Hindlimb muscle (tissue), 1 donor: ENCODE results near the gene MPC2. TPM values are rescaled to one million over a fixed set of nuclear protein-coding genes. Genes with fewer than 3 reads are reported as not detected.
"Not testable (repeated sequence)": the region's sequence is repeated elsewhere in the genome, so short reads cannot be mapped to it uniquely, and the experiment has no call there.

Experiments
- DNase-seq: peaks from one replicate; pipeline ENCODE4 v3.0.0-alpha.2; 2013
- polyA plus RNA-seq: library from polyadenylated mRNA; unstranded; fragments of 120-200 nt; gene quantifications from one replicate; pipeline ENCODE4 v1.2.1, GENCODE V29; 2013; ENCODE audit not compliant: insufficient read length

MPC2 gene
- polyA plus RNA-seq, 1 donor = 61.0 TPM

DNA sequence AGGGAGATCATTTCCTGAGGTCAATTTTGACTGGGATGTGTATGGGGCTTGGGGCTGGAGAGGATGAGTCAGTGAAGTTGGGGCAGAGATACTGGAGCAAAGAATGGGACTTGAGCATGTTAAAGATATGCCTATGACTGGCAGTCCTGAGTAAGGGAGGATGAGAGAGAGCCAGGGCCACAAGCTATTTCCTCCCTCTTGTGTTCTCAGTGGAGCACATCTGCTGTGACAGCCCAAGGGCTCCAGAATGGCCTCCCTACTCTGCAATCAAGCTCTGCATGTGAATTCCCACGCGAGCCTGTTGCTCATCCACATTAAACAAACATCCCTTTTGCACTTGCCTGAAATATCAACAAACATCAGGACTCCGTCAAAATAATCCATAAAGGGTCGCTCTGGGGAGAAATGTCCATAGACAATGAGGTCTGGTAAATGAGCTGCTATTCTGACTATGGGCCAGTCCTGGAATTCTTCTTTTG, 32.2 kb downstream of the MPC2 start:
- no peak for DNase-seq

DNA sequence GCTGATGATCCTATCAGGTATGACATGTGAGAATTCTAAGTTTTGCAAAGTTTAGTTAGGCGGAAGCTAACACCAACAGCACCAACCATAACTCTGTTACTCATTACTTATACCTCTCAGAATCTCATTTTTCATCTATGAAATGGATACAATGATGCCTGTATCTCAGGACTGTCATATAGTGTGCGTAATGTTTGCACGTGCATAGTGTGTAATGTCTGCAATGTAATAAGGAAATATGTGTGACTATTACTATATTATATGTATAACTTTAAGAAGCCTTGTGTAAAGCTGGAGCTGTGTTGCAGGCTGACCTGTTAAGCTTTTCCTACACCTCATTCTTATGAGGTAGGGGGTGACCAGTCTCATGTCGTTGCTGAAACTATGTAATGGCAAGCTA, 36.0 kb downstream of the MPC2 start:
- DNase-seq = no peak

DNA sequence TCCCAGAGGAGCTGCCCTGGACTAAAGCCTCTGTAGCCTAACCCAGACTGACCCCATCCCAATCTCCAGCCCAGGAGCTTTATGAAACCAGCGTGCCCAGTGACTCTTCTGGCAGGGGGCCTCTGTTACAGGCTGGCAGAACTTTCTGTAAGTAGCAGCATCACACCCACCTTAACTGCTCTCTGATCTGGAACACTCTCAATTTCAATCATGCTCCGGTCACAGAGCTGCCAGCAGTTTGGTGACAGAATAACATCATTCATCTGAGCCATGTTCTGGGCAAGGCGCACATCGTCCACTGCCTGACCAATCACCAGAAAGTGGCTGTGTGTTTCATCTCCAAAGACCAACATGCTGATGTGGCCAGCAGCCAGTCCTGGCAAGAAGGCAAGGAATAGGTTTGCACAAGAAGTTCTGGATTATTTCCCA, 37.6 kb downstream of the MPC2 start:
- no peak for DNase-seq

DNA sequence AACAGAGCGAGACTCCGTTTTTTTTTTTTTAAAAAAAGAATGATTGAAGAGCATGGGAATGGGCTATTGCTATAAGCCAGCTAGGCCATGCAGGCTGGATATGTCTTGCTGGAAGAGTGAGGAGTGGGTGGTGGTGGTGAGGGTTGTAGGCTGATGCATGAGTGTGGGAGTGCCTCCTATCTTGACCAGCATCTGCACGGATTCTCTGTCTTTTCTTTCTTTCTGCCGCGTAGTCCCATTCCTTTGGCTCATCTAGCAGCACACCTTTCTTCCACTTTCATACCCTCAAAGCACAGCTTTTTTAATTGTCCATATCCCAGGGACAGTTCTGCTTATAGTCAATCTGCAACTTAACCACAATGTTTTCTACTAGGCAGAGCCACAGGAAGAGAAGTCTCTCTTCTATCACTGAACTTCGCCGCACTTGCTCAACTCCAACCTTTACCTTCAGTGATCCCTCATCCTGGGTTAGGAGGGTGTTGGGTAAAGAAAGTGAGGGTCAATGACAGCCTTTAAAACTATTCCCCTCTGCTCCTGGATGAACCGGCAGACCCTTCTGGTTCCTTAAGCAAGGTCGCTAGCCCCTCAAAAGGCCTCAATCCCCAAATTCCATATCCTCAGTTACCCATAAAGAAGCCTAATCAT, 38.2 kb downstream of the MPC2 start:
- DNase-seq = no peak

DNA sequence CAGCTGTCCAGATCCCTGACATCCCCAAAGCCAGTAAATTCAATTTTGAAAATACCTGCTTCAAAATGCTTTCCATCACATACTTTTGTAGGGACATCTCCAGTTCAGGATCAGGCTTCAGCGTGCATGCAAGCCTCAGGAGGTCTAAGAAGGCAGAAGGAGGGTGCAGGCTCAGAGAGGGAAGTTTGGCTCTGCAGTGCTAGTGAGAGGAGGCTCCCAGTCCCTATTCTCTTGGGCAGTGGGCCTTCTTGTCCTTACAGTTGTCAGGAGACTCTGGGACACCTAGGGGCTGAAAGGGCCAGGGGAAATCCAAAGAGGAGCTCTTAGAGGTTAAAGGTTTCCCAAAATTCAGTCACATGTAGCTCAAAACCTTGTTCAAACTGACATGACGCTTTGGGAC, 43.1 kb downstream of the MPC2 start:
- DNase-seq = no peak

DNA sequence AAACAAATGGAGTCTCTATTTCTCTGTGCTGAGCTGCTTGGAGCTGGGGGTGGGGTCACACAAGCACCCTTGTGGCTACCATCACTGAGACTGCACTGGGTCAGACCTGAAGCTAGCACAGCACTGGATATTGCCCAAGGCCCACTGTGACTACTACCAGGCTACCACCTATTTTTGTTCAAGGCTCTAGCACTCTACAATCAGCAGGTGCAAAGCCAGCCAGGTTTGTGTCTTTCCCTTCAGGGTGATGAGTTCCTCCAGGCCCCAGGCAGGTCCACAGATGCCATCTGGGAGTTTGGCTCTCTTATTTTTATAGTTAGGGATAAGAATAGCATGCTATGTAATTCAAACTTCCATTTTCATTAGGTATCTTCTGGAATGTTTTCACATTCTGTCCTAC, 46.5 kb downstream of the MPC2 start:
- no peak for DNase-seq

DNA sequence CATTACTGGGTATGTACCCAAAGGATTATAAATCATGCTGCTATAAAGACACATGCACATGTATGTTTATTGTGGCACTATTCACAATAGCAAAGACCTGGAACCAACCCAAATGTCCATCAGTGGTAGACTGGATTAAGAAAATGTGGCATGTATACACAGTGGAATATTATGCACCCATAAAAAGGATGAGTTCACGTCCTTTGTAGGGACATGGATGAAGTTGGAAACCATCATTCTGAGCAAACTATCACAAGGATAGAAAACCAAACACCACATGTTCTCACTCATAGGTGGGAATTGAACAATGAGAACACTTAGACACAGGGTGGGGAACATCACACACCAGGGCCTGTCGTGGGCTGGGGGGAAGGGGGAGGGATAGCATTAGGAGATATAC, 49.7 kb downstream of the MPC2 start:
- not testable (repeated sequence) for DNase-seq

DNA sequence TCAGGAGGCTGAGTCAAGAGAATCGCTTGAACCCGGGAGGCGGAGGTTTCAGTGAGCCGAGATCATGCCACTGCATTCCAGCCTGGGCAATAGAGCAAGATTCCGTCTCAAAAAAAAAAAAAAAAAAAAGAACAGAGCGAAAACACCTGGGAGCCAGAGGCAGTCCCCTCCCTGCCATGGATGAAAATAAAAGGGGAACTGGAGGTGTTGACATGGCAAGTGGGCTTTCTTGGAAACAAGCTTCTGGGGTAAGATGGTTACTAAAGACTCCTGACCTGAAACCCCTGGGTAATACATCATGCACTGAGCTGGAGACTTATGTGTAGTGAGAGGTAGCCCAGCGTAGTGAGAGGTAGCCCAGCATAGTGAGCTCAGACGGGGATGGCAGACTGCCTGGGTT, 54.5 kb downstream of the MPC2 start:
- no peak for DNase-seq

DNA sequence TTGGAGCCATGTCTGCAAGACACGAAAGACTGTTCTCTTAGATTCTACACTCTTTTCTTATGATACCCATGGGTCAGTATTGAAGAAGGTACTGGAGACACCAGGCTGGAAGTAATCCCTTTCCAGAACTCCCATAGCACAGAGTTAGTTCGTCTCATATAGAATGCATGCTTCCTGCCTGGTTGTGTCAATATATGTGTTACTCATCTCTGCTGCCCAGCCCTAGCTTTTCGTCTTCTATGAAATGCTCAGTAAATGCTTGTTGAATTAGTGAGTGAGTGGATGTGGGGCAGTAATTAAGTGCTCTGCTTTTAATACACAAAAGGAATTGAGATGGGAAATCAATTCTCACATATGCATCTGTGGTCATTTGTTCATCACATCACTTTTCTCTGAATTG, 55.1 kb downstream of the MPC2 start:
- DNase-seq = no peak

DNA sequence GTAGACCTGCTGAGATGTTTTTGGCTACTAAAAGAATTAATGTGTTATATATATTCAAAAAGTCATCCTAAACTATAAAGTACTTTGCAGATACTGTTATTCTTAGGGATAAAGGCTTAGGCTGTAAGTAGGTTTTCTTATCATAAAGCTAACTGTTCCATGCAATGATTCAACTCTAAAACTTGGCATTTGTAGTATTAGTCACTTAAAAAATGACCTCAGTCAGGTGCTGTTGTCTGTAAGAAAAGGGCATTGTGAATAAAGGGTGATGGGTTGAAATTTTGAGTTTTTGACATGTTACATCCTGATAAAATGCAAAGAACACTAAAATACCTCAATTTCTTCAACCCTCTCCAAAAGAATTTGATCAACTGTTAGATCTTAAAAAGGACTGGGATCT, 55.8 kb downstream of the MPC2 start:
- DNase-seq = no peak

DNA sequence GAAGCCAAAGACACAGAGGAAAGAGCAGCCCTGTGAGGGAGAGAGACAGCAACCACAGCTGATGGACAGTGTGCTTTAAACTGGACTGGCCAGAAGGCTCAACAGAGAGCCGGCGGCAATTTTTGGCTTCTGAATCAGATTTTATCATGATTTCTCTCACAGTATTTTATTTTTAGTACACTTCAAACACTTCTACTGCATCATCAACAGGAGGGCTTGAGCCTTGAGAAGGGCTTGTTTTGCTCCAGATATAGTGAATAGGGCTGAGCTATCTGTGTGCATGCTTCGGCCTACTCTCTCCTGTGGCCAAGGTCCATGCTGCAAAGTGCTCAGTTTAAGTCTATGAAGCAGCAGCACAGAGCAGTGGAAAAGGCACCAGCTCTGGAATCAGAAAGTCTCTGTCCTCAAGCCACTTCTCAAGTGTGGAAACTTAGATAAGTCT, 56.3 kb downstream of the MPC2 start:
- DNase-seq = no peak

DNA sequence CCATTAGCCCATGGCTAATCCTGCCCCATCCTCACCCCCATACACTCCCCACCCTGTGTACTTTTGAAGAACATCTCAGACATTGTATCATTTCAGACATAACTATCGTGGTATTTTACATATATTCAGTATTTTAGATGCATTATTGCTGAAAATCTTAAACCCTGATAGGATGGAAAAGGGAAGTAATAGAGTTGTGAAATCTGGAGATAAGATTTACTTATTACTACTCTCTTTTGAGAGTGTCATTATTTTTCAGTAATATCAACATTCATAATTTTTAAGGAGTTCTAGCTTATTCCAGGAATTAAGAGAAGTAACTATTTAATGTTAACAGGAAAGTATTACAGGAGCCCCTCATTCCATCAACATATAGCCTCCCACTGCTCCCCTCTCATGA, 57.4 kb downstream of the MPC2 start:
- DNase-seq = no peak

DNA sequence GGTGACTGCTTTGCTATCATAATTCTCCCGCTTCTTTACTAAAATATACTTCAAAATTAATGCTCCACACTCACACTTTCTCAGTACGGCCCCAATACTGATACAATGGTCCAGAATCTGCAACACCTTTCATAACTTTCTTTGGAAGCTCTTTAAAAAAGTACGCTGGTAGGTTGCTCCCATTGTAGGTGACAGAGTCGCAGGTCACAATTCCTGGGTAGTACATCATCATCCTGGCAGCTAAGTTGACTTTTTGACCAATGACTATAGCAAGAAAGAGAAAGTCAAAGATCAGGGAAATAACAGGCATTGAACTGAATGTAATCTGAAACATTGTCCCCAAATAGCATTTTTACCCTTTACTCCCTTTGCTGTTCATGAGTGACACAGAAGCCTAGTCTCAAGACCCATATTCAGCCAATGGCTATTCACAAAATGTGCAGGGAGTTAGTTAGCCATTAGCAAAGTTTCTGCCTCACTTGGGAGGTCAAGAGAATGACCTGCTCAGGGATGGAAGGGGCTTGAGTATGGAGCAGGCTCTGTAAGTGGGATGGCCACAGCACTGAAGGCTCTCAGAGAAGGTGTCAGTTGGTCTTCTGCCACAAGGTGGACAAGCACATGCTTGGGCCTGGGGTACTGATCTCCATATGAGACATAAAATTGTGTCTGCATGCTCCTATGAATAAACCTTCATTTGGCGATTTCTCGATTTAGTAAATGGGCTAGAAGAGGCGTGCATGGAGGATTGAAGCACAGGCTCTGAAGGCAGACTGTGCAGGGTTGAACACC, 58.3 kb downstream of the MPC2 start:
- DNase-seq = no peak

DNA sequence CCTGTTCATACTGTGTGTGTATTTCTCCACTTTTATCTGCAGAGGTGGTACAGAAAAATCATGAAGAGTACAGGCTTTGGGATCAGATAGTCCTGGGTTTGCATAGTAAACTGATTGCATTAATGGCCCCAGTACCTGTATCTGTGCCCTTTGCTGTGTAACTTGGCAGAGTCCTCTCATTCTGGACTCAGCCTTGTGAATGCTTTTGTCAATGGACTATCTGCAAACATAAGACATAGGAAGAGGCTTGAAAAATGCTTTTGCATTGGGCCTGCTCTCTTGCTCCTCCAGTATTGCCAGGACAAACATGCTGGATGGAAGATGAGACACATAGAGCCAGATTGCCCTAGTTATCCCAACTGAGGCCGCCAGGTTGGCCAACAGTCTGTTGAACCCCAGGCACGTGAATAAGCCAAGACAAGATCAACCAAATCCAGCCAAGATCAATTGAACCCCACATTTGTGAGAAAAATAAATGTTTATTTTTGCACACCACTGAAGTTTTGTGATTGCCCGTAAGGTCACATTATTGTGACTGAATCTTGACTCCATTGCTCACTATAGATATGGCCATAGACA, 60.2 kb downstream of the MPC2 start:
- DNase-seq = no peak

DNA sequence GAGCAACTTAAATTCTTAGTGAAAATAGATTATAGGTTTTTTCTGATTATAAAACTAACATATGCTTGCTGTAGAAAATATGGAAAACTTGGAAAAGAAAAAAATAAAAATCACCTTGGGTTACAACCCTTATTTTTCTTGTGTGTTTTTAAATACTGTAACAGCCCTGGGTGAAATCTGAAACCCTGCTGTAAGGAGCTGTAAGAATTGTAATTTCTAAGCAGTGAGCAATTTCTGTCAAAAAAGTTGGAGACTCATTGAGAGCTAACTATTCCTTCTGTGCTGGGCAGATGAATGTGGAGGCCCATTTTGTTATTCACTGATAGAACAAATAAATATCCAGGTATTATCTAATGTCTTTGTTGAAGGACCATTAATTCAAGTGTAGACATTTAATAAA, 65.5 kb downstream of the MPC2 start:
- no peak for DNase-seq

DNA sequence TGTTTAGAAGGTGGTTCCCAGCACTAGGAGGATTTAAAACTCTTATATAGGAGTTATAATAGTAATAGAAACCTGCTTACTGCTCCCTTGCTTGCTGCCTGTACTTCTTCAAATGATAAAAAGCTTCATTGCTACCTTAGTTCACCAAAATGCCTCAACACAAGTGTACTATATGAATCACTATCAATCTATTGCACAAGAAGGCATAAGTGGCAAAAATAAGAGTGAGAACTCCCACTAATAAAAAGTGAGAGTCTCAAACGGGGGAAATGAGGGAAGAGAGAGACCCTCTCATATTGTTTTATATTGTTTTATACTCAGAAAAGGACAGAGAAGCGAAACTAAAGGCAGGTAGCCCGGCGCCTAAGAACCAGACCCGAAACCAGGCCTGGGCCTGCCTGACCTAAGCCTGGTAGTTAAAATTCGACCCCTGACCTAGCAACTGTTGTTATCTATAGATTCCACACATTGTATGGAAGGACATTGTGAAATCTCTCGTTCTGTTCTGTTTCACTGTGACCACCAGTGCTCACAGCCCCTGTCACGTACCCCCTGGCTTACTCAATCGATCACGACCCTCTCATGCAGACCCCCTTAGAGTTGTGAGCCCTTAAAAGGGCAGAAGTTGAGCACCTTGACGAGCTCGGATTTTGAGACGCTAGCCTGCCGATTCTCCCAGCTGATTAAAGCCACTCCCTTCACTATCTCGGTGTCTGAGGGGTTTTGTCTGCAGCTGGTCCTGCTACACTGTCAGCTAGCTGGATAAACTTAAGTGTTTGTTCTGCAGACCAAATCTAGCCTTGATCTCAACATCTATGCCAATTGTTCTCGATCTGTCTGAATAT, 67.5 kb downstream of the MPC2 start:
- DNase-seq = not testable (repeated sequence)

DNA sequence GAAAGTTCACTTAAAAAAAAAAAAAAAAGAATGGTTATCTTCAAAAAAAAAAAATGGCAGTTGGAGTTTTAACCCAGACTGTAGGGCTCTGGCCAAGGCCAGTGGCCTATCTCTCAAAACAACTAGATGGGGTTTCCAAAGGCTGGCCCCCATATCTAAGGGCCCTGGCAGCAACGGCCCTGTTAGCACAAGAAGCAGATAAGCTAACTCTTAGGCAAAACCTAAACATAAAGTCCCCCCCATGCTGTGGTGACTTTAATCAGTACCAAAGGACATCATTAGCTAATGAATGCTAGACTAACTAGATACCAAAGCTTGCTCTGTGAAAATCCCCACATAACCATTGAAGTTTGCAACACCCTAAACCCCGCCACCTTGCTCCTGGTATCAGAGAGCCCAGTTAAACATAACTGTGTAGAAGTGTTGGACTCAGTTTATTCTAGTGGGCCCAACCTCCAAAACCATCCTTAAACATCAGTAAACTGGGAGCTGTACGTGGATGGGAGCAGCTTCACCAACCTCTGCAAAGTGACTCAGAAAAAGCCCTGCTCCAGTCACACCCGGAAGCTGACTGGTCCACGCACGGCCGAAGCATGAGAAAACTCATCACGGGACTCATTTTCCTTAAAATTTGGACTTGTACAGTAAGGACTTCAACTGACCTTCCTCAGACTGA, 70.0 kb downstream of the MPC2 start:
- DNase-seq = not testable (repeated sequence)

Other genes with a start within 250 kb of the MPC2 start
- gene MPZL1, start 215.1 kb downstream of the MPC2 start, polyA plus RNA-seq = 62.4 TPM
- gene ADCY10, start 22.9 kb downstream of the MPC2 start, polyA plus RNA-seq = 0.17 TPM
- 134 TPM for gene DCAF6, start 389 bp downstream of the MPC2 start, polyA plus RNA-seq
- 12.5 TPM for gene GPR161, start 199.9 kb upstream of the MPC2 start, polyA plus RNA-seq
- 29.3 TPM for gene TIPRL, start 241.9 kb upstream of the MPC2 start, polyA plus RNA-seq